HCT116 (cell line): Measurements from ENCODE around the gene PBXIP1. TPM values are rescaled to one million over a fixed set of nuclear protein-coding genes. Genes with fewer than 3 reads are reported as not detected.

Source experiments
- ATAC-seq: fragments of 200-7000 bp; cut with Tn5 transposase; 2 replicates; pipeline ENCODE4 v1.9.1; 2020; ENCODE audit warnings: mild to moderate bottlenecking, moderate library complexity
- BruUV-seq: library from RNA; stranded (reverse); fragments of 400-500 nt; replicated peaks from 2 replicates; lab custom pipeline; 2021; lab: Mats Ljungman, UMichigan
- CTCF ChIA-PET: fragments of 300-600 bp; sonication (Branson Sonifier 250); formaldehyde crosslinking; loops from one replicate; lab custom pipeline; 2021; ENCODE audit warnings: antibody characterized with exemption; lab: Charles Lee
- POLR2A ChIA-PET: fragments of 300-600, 350-600 bp; sonication (Branson Sonifier 250); formaldehyde crosslinking; loops from one replicate; lab custom pipeline; 2021; ENCODE audit warnings: antibody characterized with exemption; lab: Charles Lee
- RAD21 ChIA-PET, 2 experiments: fragments of 300-600 bp; sonication (Branson Sonifier 250); formaldehyde crosslinking; loops; one replicate each; lab custom pipeline; 2023; ENCODE audit warnings: low total read pairs in 2 of 2; ENCODE audit not compliant: uncharacterized antibody in 2 of 2, unreplicated experiment in 2 of 2, low non-redundant PET in 1 of 2; lab: Charles Lee
- DNase-seq: peaks from one replicate; pipeline ENCODE4 v3.0.0-alpha.2; 2010; ENCODE audit warnings: low read depth, low spot score
- H2AFZ ChIP-seq: fragments of 200-600 bp; shearing (Covaris generic), sonication (generic); 2 replicates; pipeline ENCODE4 v1.6.1; 2017; ENCODE audit warnings: low read depth, mixed run types, mixed read lengths, antibody characterized with exemption, low read length; ENCODE audit not compliant: poor library complexity, severe bottlenecking
- H3K27ac ChIP-seq: 2 replicates; pipeline ENCODE4 v1.5.1; 2012; ENCODE audit warnings: low read depth, low read length
- H3K27me3 ChIP-seq: fragments of 200-600 bp; sonication (generic); 2 replicates; pipeline ENCODE4 v1.6.1; 2016; ENCODE audit warnings: mixed run types, low read length, mixed read lengths; ENCODE audit not compliant: insufficient read depth
- H3K36me3 ChIP-seq, 2 experiments: fragments of 200-500 bp in 1 of 2; fragments of 200-600 bp in 1 of 2; sonication (Bioruptor generic) in 1 of 2; sonication (generic) in 1 of 2; 2 replicates each; pipeline versions ENCODE4 v1.5.1 to v1.6.1; 2014 to 2016; ENCODE audit warnings: low read length in 2 of 2, inconsistent platforms in 1 of 2, mixed read lengths in 1 of 2, mixed run types in 1 of 2; ENCODE audit not compliant: insufficient read depth in 2 of 2, control insufficient read depth in 1 of 2
- H3K4me1 ChIP-seq, 2 experiments: fragments of 200-600 bp in 1 of 2; sonication (generic) in 1 of 2; 2 replicates each; pipeline versions ENCODE4 v1.5.1 to v1.6.1; 2012 to 2017; ENCODE audit warnings: low read length in 2 of 2, inconsistent platforms in 1 of 2, mild to moderate bottlenecking in 1 of 2, mixed read lengths in 1 of 2, mixed run types in 1 of 2, moderate library complexity in 1 of 2; ENCODE audit not compliant: insufficient read depth in 2 of 2, control insufficient read depth in 1 of 2
- H3K4me2 ChIP-seq: fragments of 200-600 bp; sonication (generic); 2 replicates; pipeline ENCODE4 v1.6.1; 2017; ENCODE audit warnings: mixed run types, low read length, mixed read lengths
- H3K4me3 ChIP-seq, 2 experiments: fragments of 200-600 bp in 1 of 2; sonication (generic) in 1 of 2; replicated peaks in 1 of 2; 2 replicates each; pipeline ENCODE4 v1.5.1; 2011 to 2016; ENCODE audit warnings: low read length in 2 of 2, control low read depth in 1 of 2, low read depth in 1 of 2, mild to moderate bottlenecking in 1 of 2, mixed read lengths in 1 of 2, mixed run types in 1 of 2
- H3K79me2 ChIP-seq: fragments of 200-600 bp; sonication (generic); 2 replicates; pipeline ENCODE4 v1.6.1; 2017; ENCODE audit warnings: mild to moderate bottlenecking, mixed run types, low read length, moderate library complexity, mixed read lengths; ENCODE audit not compliant: insufficient read depth
- H3K9ac ChIP-seq: fragments of 200-600 bp; sonication (generic); 2 replicates; pipeline ENCODE4 v1.6.1; 2016; ENCODE audit warnings: low read length, mixed read lengths
- H3K9me2 ChIP-seq: fragments of 200-600 bp; sonication (generic), shearing (Covaris generic); 2 replicates; pipeline ENCODE4 v1.6.1; 2017; ENCODE audit warnings: mixed run types, mild to moderate bottlenecking, moderate library complexity; ENCODE audit not compliant: insufficient read depth
- H3K9me3 ChIP-seq, 2 experiments: fragments of 200-500 bp in 1 of 2; fragments of 200-600 bp in 1 of 2; sonication (Bioruptor generic) in 1 of 2; sonication (generic) in 1 of 2; 2 replicates each; pipeline ENCODE4 v1.6.1; 2014 to 2017; ENCODE audit warnings: low read length in 2 of 2, mixed read lengths in 2 of 2, inconsistent platforms in 1 of 2, low read depth in 1 of 2, mild to moderate bottlenecking in 1 of 2, mixed run types in 1 of 2, moderate library complexity in 1 of 2; ENCODE audit not compliant: control insufficient read depth in 1 of 2, insufficient read depth in 1 of 2
- H4K20me1 ChIP-seq: fragments of 200-600 bp; sonication (generic), shearing (Covaris generic); 2 replicates; pipeline ENCODE4 v1.6.1; 2017; ENCODE audit warnings: mixed run types, mild to moderate bottlenecking, moderate library complexity; ENCODE audit not compliant: insufficient read depth
- CBX3 ChIP-seq: IDR thresholded peaks from 2 replicates; pipeline ENCODE4 v1.6.1; 2012; ENCODE audit warnings: low read depth
- CEBPB ChIP-seq: IDR thresholded peaks from 2 replicates; pipeline ENCODE4 v1.6.1; 2012; ENCODE audit warnings: low read depth
- EGR1 ChIP-seq: IDR thresholded peaks from 2 replicates; pipeline ENCODE4 v1.6.1; 2012; ENCODE audit warnings: low read depth
- ELF1 ChIP-seq: IDR thresholded peaks from 2 replicates; pipeline ENCODE4 v1.6.1; 2012; ENCODE audit warnings: low read depth, borderline replicate concordance
- EZH2phosphoT487 ChIP-seq: fragments of 200-600 bp; IDR thresholded peaks from 2 replicates; pipeline ENCODE4 v1.6.1; 2018; ENCODE audit warnings: antibody characterized with exemption, borderline replicate concordance
- FOSL1 ChIP-seq: IDR thresholded peaks from 2 replicates; pipeline ENCODE4 v1.6.1; 2012; ENCODE audit warnings: low read depth
- JUND ChIP-seq: IDR thresholded peaks from 2 replicates; pipeline ENCODE4 v1.6.1; 2012
- POLR2A ChIP-seq: IDR thresholded peaks from 2 replicates; pipeline ENCODE4 v1.7.0; 2011; ENCODE audit warnings: borderline replicate concordance; ENCODE audit not compliant: insufficient read depth, insufficient read length; ENCODE audit errors: extremely low read depth
- POLR2AphosphoS5 ChIP-seq: IDR thresholded peaks from 2 replicates; pipeline ENCODE4 v1.6.1; 2011; ENCODE audit warnings: mild to moderate bottlenecking, low read depth, low read length, moderate library complexity
- SIN3A ChIP-seq: IDR thresholded peaks from 2 replicates; pipeline ENCODE4 v1.6.1; 2012; ENCODE audit warnings: low read depth
- SP1 ChIP-seq: IDR thresholded peaks from 2 replicates; pipeline ENCODE4 v1.6.1; 2012; ENCODE audit warnings: low read depth
- SRF ChIP-seq: IDR thresholded peaks from 2 replicates; pipeline ENCODE4 v1.6.1; 2012; ENCODE audit warnings: low read depth
- TCF7L2 ChIP-seq: IDR thresholded peaks from 2 replicates; pipeline ENCODE4 v1.7.0; 2011; ENCODE audit warnings: borderline replicate concordance, inconsistent platforms; ENCODE audit not compliant: insufficient read depth, insufficient read length; ENCODE audit errors: extremely low read depth
- YY1 ChIP-seq: IDR thresholded peaks from 2 replicates; pipeline ENCODE4 v1.6.1; 2011; ENCODE audit warnings: low read length, low read depth, moderate library complexity, mild to moderate bottlenecking; ENCODE audit not compliant: insufficient replicate concordance; ENCODE audit errors: extremely low read depth
- ZNF274 ChIP-seq: fragments of 200-500 bp; sonication (Bioruptor generic); IDR thresholded peaks from 2 replicates; pipeline ENCODE4 v1.6.1; 2014; ENCODE audit warnings: mild to moderate bottlenecking, low read depth, low read length, inconsistent platforms
- intact Hi-C: fragments of 100-400 bp; cut with micrococcal nuclease; formaldehyde crosslinking; loops from 2 replicates; pipeline ENCODE4 v1.10.0; 2022
- total RNA-seq: library from RNA; stranded (reverse); gene quantifications from one replicate; pipeline ENCODE4 v1.2.1, GENCODE V29; 2021; ENCODE audit not compliant: unreplicated experiment
- TF ChIP-seq, protein P1 (sequence below): IDR thresholded peaks from 2 replicates; pipeline ENCODE4 v1.6.1; 2012
- TF ChIP-seq, protein P2 (sequence below): IDR thresholded peaks from 2 replicates; pipeline ENCODE4 v1.6.1; 2012
- TF ChIP-seq, protein P3 (sequence below): IDR thresholded peaks from 2 replicates; pipeline ENCODE4 v1.6.1; 2012; ENCODE audit warnings: low read depth
- TF ChIP-seq, protein P4 (sequence below), 3 experiments: fragments of 200-600 bp in 1 of 3; sonication (generic) in 1 of 3; IDR thresholded peaks in 2 of 3; conservative IDR thresholded peaks in 1 of 3; 2 replicates each; pipeline ENCODE4 v1.5.1; 2012 to 2017; ENCODE audit warnings: low read depth in 2 of 3, low read length in 2 of 3, antibody characterized with exemption in 1 of 3, borderline replicate concordance in 1 of 3, control low read depth in 1 of 3, mild to moderate bottlenecking in 1 of 3, mixed read lengths in 1 of 3, mixed run types in 1 of 3, moderate library complexity in 1 of 3; ENCODE audit not compliant: insufficient read depth in 1 of 3

PBXIP1 gene
- total RNA-seq, 1 experiment from 2014 or later = 12.6 TPM

DNA sequence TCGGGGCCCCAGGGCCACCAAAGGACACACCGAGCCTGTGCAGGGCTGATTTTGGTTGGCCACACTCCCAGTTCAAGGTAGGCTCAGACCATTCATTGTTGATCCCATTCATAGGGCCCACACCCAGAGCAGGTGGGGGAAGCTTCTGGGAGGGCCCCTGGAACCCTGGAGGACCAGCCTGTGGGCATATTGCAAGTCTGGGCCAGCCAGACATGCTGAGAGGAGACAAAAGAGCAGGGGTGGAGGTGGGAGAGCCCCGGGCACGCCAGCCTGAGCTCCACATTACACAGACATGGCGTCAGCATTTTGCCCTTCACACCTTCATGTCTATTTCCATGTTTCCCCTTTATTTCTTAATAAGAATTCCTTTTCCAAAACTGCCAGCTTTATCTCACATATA, 45.0 kb downstream of the PBXIP1 start:
- no peaks in the 10 kb centered on the region for H4K20me1 ChIP-seq
- intact Hi-C loops = no loop called here
- CTCF ChIA-PET = no interaction called here
- H3K9me3 ChIP-seq = peaks cover 0 to 17% of the 10 kb centered on the region in 2 experiments; a peak in 1 of 4 replicates
- no peak overlapping the region for H3K27ac ChIP-seq
- POLR2A ChIA-PET = no interaction called here
- no TSS peak for BruUV-seq
- H3K4me3 ChIP-seq = no peak overlapping the region
- ATAC-seq = no peak
- H3K4me2 ChIP-seq = no peak overlapping the region
- TF ChIP-seq TCF7L2 (no peak), EGR1 (no peak), SP1 (no peak), SIN3A (no peak), EZH2phosphoT487 (no peak), YY1 (no peak), FOSL1 (no peak), JUND (no peak), SRF (no peak), CBX3 (no peak), CEBPB (no peak), POLR2AphosphoS5 (no peak), ZNF274 (no peak), ELF1 (no peak), POLR2A (no peak)
- TF ChIP-seq, protein P1, sequence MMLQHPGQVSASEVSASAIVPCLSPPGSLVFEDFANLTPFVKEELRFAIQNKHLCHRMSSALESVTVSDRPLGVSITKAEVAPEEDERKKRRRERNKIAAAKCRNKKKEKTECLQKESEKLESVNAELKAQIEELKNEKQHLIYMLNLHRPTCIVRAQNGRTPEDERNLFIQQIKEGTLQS = no peak
- TF ChIP-seq, protein P2, sequence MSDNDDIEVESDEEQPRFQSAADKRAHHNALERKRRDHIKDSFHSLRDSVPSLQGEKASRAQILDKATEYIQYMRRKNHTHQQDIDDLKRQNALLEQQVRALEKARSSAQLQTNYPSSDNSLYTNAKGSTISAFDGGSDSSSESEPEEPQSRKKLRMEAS = no peak
- TF ChIP-seq, protein P3, sequence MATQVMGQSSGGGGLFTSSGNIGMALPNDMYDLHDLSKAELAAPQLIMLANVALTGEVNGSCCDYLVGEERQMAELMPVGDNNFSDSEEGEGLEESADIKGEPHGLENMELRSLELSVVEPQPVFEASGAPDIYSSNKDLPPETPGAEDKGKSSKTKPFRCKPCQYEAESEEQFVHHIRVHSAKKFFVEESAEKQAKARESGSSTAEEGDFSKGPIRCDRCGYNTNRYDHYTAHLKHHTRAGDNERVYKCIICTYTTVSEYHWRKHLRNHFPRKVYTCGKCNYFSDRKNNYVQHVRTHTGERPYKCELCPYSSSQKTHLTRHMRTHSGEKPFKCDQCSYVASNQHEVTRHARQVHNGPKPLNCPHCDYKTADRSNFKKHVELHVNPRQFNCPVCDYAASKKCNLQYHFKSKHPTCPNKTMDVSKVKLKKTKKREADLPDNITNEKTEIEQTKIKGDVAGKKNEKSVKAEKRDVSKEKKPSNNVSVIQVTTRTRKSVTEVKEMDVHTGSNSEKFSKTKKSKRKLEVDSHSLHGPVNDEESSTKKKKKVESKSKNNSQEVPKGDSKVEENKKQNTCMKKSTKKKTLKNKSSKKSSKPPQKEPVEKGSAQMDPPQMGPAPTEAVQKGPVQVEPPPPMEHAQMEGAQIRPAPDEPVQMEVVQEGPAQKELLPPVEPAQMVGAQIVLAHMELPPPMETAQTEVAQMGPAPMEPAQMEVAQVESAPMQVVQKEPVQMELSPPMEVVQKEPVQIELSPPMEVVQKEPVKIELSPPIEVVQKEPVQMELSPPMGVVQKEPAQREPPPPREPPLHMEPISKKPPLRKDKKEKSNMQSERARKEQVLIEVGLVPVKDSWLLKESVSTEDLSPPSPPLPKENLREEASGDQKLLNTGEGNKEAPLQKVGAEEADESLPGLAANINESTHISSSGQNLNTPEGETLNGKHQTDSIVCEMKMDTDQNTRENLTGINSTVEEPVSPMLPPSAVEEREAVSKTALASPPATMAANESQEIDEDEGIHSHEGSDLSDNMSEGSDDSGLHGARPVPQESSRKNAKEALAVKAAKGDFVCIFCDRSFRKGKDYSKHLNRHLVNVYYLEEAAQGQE = no peak
- TF ChIP-seq, protein P4, sequence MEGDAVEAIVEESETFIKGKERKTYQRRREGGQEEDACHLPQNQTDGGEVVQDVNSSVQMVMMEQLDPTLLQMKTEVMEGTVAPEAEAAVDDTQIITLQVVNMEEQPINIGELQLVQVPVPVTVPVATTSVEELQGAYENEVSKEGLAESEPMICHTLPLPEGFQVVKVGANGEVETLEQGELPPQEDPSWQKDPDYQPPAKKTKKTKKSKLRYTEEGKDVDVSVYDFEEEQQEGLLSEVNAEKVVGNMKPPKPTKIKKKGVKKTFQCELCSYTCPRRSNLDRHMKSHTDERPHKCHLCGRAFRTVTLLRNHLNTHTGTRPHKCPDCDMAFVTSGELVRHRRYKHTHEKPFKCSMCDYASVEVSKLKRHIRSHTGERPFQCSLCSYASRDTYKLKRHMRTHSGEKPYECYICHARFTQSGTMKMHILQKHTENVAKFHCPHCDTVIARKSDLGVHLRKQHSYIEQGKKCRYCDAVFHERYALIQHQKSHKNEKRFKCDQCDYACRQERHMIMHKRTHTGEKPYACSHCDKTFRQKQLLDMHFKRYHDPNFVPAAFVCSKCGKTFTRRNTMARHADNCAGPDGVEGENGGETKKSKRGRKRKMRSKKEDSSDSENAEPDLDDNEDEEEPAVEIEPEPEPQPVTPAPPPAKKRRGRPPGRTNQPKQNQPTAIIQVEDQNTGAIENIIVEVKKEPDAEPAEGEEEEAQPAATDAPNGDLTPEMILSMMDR (IDR thresholded peaks at IDR 0.05 in 2 of 3, conservative IDR thresholded peaks at IDR 0.05 in 1 of 3; ENCODE audit: borderline replicate concordance in 1 of 3, insufficient read depth in 1 of 3, low read depth in 2 of 3, low read length in 2 of 3) = no peak
- RAD21 ChIA-PET = no interaction called here
- H3K9me2 ChIP-seq = no peaks in the 10 kb centered on the region
- no peaks in the 10 kb centered on the region for H3K79me2 ChIP-seq
- no peak for DNase-seq
- H3K4me1 ChIP-seq = no peaks in the 10 kb centered on the region
- no peaks in the 10 kb centered on the region for H3K36me3 ChIP-seq
- H2AFZ ChIP-seq = no peak overlapping the region
- no peak overlapping the region for H3K9ac ChIP-seq
- H3K27me3 ChIP-seq = no peaks in the 10 kb centered on the region
